HCT116 (cell line): ENCODE measurements around the gene TDRD3. TPM values are rescaled to one million over a fixed set of nuclear protein-coding genes. Genes with fewer than 3 reads are reported as not detected.

Source experiments
- ATAC-seq: fragments of 200-7000 bp; cut with Tn5 transposase; 2 replicates; pipeline ENCODE4 v1.9.1; 2020; ENCODE audit warnings: mild to moderate bottlenecking, moderate library complexity
- BruUV-seq: library from RNA; stranded (reverse); fragments of 400-500 nt; replicated peaks from 2 replicates; lab custom pipeline; 2021; lab: Mats Ljungman, UMichigan
- CTCF ChIA-PET: fragments of 300-600 bp; sonication (Branson Sonifier 250); formaldehyde crosslinking; loops from one replicate; lab custom pipeline; 2021; ENCODE audit warnings: antibody characterized with exemption; lab: Charles Lee
- POLR2A ChIA-PET: fragments of 300-600, 350-600 bp; sonication (Branson Sonifier 250); formaldehyde crosslinking; loops from one replicate; lab custom pipeline; 2021; ENCODE audit warnings: antibody characterized with exemption; lab: Charles Lee
- RAD21 ChIA-PET, 2 experiments: fragments of 300-600 bp; sonication (Branson Sonifier 250); formaldehyde crosslinking; loops; one replicate each; lab custom pipeline; 2023; ENCODE audit warnings: low total read pairs in 2 of 2; ENCODE audit not compliant: uncharacterized antibody in 2 of 2, unreplicated experiment in 2 of 2, low non-redundant PET in 1 of 2; lab: Charles Lee
- DNase-seq: peaks from one replicate; pipeline ENCODE4 v3.0.0-alpha.2; 2010; ENCODE audit warnings: low read depth, low spot score
- H2AFZ ChIP-seq: fragments of 200-600 bp; shearing (Covaris generic), sonication (generic); 2 replicates; pipeline ENCODE4 v1.6.1; 2017; ENCODE audit warnings: low read depth, mixed run types, mixed read lengths, antibody characterized with exemption, low read length; ENCODE audit not compliant: poor library complexity, severe bottlenecking
- H3K27ac ChIP-seq: 2 replicates; pipeline ENCODE4 v1.5.1; 2012; ENCODE audit warnings: low read depth, low read length
- H3K27me3 ChIP-seq: fragments of 200-600 bp; sonication (generic); 2 replicates; pipeline ENCODE4 v1.6.1; 2016; ENCODE audit warnings: mixed run types, low read length, mixed read lengths; ENCODE audit not compliant: insufficient read depth
- H3K36me3 ChIP-seq, 2 experiments: fragments of 200-500 bp in 1 of 2; fragments of 200-600 bp in 1 of 2; sonication (Bioruptor generic) in 1 of 2; sonication (generic) in 1 of 2; 2 replicates each; pipeline versions ENCODE4 v1.5.1 to v1.6.1; 2014 to 2016; ENCODE audit warnings: low read length in 2 of 2, inconsistent platforms in 1 of 2, mixed read lengths in 1 of 2, mixed run types in 1 of 2; ENCODE audit not compliant: insufficient read depth in 2 of 2, control insufficient read depth in 1 of 2
- H3K4me1 ChIP-seq, 2 experiments: fragments of 200-600 bp in 1 of 2; sonication (generic) in 1 of 2; 2 replicates each; pipeline versions ENCODE4 v1.5.1 to v1.6.1; 2012 to 2017; ENCODE audit warnings: low read length in 2 of 2, inconsistent platforms in 1 of 2, mild to moderate bottlenecking in 1 of 2, mixed read lengths in 1 of 2, mixed run types in 1 of 2, moderate library complexity in 1 of 2; ENCODE audit not compliant: insufficient read depth in 2 of 2, control insufficient read depth in 1 of 2
- H3K4me2 ChIP-seq: fragments of 200-600 bp; sonication (generic); 2 replicates; pipeline ENCODE4 v1.6.1; 2017; ENCODE audit warnings: mixed run types, low read length, mixed read lengths
- H3K4me3 ChIP-seq, 2 experiments: fragments of 200-600 bp in 1 of 2; sonication (generic) in 1 of 2; replicated peaks in 1 of 2; 2 replicates each; pipeline ENCODE4 v1.5.1; 2011 to 2016; ENCODE audit warnings: low read length in 2 of 2, control low read depth in 1 of 2, low read depth in 1 of 2, mild to moderate bottlenecking in 1 of 2, mixed read lengths in 1 of 2, mixed run types in 1 of 2
- H3K79me2 ChIP-seq: fragments of 200-600 bp; sonication (generic); 2 replicates; pipeline ENCODE4 v1.6.1; 2017; ENCODE audit warnings: mild to moderate bottlenecking, mixed run types, low read length, moderate library complexity, mixed read lengths; ENCODE audit not compliant: insufficient read depth
- H3K9ac ChIP-seq: fragments of 200-600 bp; sonication (generic); 2 replicates; pipeline ENCODE4 v1.6.1; 2016; ENCODE audit warnings: low read length, mixed read lengths
- H3K9me2 ChIP-seq: fragments of 200-600 bp; sonication (generic), shearing (Covaris generic); 2 replicates; pipeline ENCODE4 v1.6.1; 2017; ENCODE audit warnings: mixed run types, mild to moderate bottlenecking, moderate library complexity; ENCODE audit not compliant: insufficient read depth
- H3K9me3 ChIP-seq, 2 experiments: fragments of 200-500 bp in 1 of 2; fragments of 200-600 bp in 1 of 2; sonication (Bioruptor generic) in 1 of 2; sonication (generic) in 1 of 2; 2 replicates each; pipeline ENCODE4 v1.6.1; 2014 to 2017; ENCODE audit warnings: low read length in 2 of 2, mixed read lengths in 2 of 2, inconsistent platforms in 1 of 2, low read depth in 1 of 2, mild to moderate bottlenecking in 1 of 2, mixed run types in 1 of 2, moderate library complexity in 1 of 2; ENCODE audit not compliant: control insufficient read depth in 1 of 2, insufficient read depth in 1 of 2
- H4K20me1 ChIP-seq: fragments of 200-600 bp; sonication (generic), shearing (Covaris generic); 2 replicates; pipeline ENCODE4 v1.6.1; 2017; ENCODE audit warnings: mixed run types, mild to moderate bottlenecking, moderate library complexity; ENCODE audit not compliant: insufficient read depth
- CBX3 ChIP-seq: IDR thresholded peaks from 2 replicates; pipeline ENCODE4 v1.6.1; 2012; ENCODE audit warnings: low read depth
- EGR1 ChIP-seq: IDR thresholded peaks from 2 replicates; pipeline ENCODE4 v1.6.1; 2012; ENCODE audit warnings: low read depth
- ELF1 ChIP-seq: IDR thresholded peaks from 2 replicates; pipeline ENCODE4 v1.6.1; 2012; ENCODE audit warnings: low read depth, borderline replicate concordance
- EZH2phosphoT487 ChIP-seq: fragments of 200-600 bp; IDR thresholded peaks from 2 replicates; pipeline ENCODE4 v1.6.1; 2018; ENCODE audit warnings: antibody characterized with exemption, borderline replicate concordance
- FOSL1 ChIP-seq: IDR thresholded peaks from 2 replicates; pipeline ENCODE4 v1.6.1; 2012; ENCODE audit warnings: low read depth
- RAD21 ChIP-seq: IDR thresholded peaks from 2 replicates; pipeline ENCODE4 v1.6.1; 2012; ENCODE audit warnings: low read depth, mild to moderate bottlenecking
- SIN3A ChIP-seq: IDR thresholded peaks from 2 replicates; pipeline ENCODE4 v1.6.1; 2012; ENCODE audit warnings: low read depth
- SP1 ChIP-seq: IDR thresholded peaks from 2 replicates; pipeline ENCODE4 v1.6.1; 2012; ENCODE audit warnings: low read depth
- TCF7L2 ChIP-seq: IDR thresholded peaks from 2 replicates; pipeline ENCODE4 v1.7.0; 2011; ENCODE audit warnings: borderline replicate concordance, inconsistent platforms; ENCODE audit not compliant: insufficient read depth, insufficient read length; ENCODE audit errors: extremely low read depth
- YY1 ChIP-seq: IDR thresholded peaks from 2 replicates; pipeline ENCODE4 v1.6.1; 2011; ENCODE audit warnings: low read length, low read depth, moderate library complexity, mild to moderate bottlenecking; ENCODE audit not compliant: insufficient replicate concordance; ENCODE audit errors: extremely low read depth
- ZNF274 ChIP-seq: fragments of 200-500 bp; sonication (Bioruptor generic); IDR thresholded peaks from 2 replicates; pipeline ENCODE4 v1.6.1; 2014; ENCODE audit warnings: mild to moderate bottlenecking, low read depth, low read length, inconsistent platforms
- intact Hi-C: fragments of 100-400 bp; cut with micrococcal nuclease; formaldehyde crosslinking; loops from 2 replicates; pipeline ENCODE4 v1.10.0; 2022
- total RNA-seq: library from RNA; stranded (reverse); gene quantifications from one replicate; pipeline ENCODE4 v1.2.1, GENCODE V29; 2021; ENCODE audit not compliant: unreplicated experiment
- TF ChIP-seq, protein P1 (sequence below): IDR thresholded peaks from 2 replicates; pipeline ENCODE4 v1.6.1; 2012
- TF ChIP-seq, protein P2 (sequence below), 3 experiments: fragments of 200-600 bp in 1 of 3; sonication (generic) in 1 of 3; IDR thresholded peaks in 2 of 3; conservative IDR thresholded peaks in 1 of 3; 2 replicates each; pipeline ENCODE4 v1.5.1; 2012 to 2017; ENCODE audit warnings: low read depth in 2 of 3, low read length in 2 of 3, antibody characterized with exemption in 1 of 3, borderline replicate concordance in 1 of 3, control low read depth in 1 of 3, mild to moderate bottlenecking in 1 of 3, mixed read lengths in 1 of 3, mixed run types in 1 of 3, moderate library complexity in 1 of 3; ENCODE audit not compliant: insufficient read depth in 1 of 3
- TF ChIP-seq, protein P3 (sequence below): IDR thresholded peaks from 2 replicates; pipeline ENCODE4 v1.6.1; 2012
- TF ChIP-seq, protein P4 (sequence below): IDR thresholded peaks from 2 replicates; pipeline ENCODE4 v1.6.1; 2012; ENCODE audit warnings: low read depth

Gene TDRD3
- total RNA-seq, 1 experiment from 2014 or later: 16.9 TPM

DNA sequence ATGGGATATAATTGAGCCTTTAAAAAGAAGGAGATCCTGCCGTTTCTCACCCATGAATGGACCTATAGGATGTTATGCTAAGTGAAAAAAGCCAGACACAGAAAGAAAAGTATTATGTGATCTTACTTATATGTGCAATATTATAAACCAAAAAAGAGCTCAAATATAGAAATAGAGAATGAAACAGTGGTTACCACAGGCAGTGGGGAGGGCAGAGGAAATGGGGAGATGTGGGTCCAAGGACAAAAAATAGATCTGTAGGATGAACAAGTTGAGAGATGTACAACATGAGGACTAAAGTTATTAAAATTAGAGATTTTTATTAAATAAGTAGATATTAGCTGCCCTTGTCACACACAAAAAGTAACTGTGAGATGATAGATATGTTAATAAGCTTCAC is 29.1 kb downstream of the TDRD3 start (continued):
- TF ChIP-seq TCF7L2: no peak
- TF ChIP-seq FOSL1: no peak
- no peak for TF ChIP-seq SP1
- TF ChIP-seq YY1: no peak
- TF ChIP-seq, protein P1, sequence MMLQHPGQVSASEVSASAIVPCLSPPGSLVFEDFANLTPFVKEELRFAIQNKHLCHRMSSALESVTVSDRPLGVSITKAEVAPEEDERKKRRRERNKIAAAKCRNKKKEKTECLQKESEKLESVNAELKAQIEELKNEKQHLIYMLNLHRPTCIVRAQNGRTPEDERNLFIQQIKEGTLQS: no peak
- no peak for TF ChIP-seq EGR1
- TF ChIP-seq SIN3A: no peak
- TF ChIP-seq, protein P2, sequence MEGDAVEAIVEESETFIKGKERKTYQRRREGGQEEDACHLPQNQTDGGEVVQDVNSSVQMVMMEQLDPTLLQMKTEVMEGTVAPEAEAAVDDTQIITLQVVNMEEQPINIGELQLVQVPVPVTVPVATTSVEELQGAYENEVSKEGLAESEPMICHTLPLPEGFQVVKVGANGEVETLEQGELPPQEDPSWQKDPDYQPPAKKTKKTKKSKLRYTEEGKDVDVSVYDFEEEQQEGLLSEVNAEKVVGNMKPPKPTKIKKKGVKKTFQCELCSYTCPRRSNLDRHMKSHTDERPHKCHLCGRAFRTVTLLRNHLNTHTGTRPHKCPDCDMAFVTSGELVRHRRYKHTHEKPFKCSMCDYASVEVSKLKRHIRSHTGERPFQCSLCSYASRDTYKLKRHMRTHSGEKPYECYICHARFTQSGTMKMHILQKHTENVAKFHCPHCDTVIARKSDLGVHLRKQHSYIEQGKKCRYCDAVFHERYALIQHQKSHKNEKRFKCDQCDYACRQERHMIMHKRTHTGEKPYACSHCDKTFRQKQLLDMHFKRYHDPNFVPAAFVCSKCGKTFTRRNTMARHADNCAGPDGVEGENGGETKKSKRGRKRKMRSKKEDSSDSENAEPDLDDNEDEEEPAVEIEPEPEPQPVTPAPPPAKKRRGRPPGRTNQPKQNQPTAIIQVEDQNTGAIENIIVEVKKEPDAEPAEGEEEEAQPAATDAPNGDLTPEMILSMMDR (IDR thresholded peaks at IDR 0.05 in 2 of 3, conservative IDR thresholded peaks at IDR 0.05 in 1 of 3; ENCODE audit: borderline replicate concordance in 1 of 3, insufficient read depth in 1 of 3, low read depth in 2 of 3, low read length in 2 of 3): no peak
- no peak for TF ChIP-seq RAD21
- no peak for TF ChIP-seq ELF1

DNA sequence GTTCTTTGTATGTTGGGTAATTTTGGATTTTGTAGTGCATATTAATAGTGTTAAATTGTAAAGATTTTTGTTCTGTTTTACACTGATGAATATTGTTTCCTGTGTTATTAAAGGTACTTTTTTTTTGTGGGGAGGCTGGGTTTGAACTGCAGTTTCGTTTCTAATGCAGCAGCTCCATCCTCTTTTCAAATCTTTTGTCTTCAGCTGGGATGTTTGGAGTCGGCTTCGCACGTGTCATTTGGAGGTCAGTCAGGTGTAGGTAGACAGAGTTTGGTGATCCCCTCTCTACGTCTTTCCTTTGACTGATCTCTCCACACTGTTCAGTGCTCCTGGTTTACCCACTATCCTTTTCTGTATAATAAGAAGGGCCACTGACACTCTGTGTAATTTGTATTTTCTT is 30.3 kb downstream of the TDRD3 start:
- no peak overlapping the region for H2AFZ ChIP-seq
- BruUV-seq: no TSS peak
- no peaks in the 10 kb centered on the region; the same call in 1 of the 2 replicates for H3K79me2 ChIP-seq
- no peaks in the 10 kb centered on the region for H3K9me3 ChIP-seq
- intact Hi-C loops: loop anchor here (5.0 kb wide), 1 partner anchor 735 kb away; no protein-coding TSS in a partner anchor
- RAD21 ChIA-PET: no interaction called here
- no peaks in the 10 kb centered on the region for H3K36me3 ChIP-seq
- H3K4me1 ChIP-seq: no peaks in the 10 kb centered on the region
- no peak overlapping the region for H3K27ac ChIP-seq
- no peak overlapping the region for H3K4me3 ChIP-seq
- no peak for ATAC-seq
- CTCF ChIA-PET: interaction anchor here (1.0 kb wide), 1 partner anchor 747 kb away, joined by 3 read pairs; no protein-coding TSS in a partner anchor
- H4K20me1 ChIP-seq: no peaks in the 10 kb centered on the region
- DNase-seq: no peak
- no peaks in the 10 kb centered on the region for H3K9me2 ChIP-seq
- POLR2A ChIA-PET: no interaction called here
- H3K27me3 ChIP-seq: no peaks in the 10 kb centered on the region
- no peak overlapping the region for H3K9ac ChIP-seq
- H3K4me2 ChIP-seq: no peak overlapping the region
- TF ChIP-seq CBX3: no peak
- TF ChIP-seq, protein P3, sequence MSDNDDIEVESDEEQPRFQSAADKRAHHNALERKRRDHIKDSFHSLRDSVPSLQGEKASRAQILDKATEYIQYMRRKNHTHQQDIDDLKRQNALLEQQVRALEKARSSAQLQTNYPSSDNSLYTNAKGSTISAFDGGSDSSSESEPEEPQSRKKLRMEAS: no peak
- no peak for TF ChIP-seq EZH2phosphoT487
- TF ChIP-seq, protein P2 (IDR thresholded peaks at IDR 0.05 in 2 of 3, conservative IDR thresholded peaks at IDR 0.05 in 1 of 3; ENCODE audit: borderline replicate concordance in 1 of 3, insufficient read depth in 1 of 3, low read depth in 2 of 3, low read length in 2 of 3): no peak
- TF ChIP-seq ZNF274: no peak
- TF ChIP-seq YY1: no peak
- no peak for TF ChIP-seq SP1
- no peak for TF ChIP-seq SIN3A
- TF ChIP-seq ELF1: no peak
- TF ChIP-seq, protein P1: no peak
- TF ChIP-seq, protein P4, sequence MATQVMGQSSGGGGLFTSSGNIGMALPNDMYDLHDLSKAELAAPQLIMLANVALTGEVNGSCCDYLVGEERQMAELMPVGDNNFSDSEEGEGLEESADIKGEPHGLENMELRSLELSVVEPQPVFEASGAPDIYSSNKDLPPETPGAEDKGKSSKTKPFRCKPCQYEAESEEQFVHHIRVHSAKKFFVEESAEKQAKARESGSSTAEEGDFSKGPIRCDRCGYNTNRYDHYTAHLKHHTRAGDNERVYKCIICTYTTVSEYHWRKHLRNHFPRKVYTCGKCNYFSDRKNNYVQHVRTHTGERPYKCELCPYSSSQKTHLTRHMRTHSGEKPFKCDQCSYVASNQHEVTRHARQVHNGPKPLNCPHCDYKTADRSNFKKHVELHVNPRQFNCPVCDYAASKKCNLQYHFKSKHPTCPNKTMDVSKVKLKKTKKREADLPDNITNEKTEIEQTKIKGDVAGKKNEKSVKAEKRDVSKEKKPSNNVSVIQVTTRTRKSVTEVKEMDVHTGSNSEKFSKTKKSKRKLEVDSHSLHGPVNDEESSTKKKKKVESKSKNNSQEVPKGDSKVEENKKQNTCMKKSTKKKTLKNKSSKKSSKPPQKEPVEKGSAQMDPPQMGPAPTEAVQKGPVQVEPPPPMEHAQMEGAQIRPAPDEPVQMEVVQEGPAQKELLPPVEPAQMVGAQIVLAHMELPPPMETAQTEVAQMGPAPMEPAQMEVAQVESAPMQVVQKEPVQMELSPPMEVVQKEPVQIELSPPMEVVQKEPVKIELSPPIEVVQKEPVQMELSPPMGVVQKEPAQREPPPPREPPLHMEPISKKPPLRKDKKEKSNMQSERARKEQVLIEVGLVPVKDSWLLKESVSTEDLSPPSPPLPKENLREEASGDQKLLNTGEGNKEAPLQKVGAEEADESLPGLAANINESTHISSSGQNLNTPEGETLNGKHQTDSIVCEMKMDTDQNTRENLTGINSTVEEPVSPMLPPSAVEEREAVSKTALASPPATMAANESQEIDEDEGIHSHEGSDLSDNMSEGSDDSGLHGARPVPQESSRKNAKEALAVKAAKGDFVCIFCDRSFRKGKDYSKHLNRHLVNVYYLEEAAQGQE: no peak
- no peak for TF ChIP-seq RAD21
